GM19328 (cell line): Measurements from ENCODE around the gene NTN1.
"Not testable (repeated sequence)": the region's sequence is repeated elsewhere in the genome, so short reads cannot be mapped to it uniquely, and the experiment has no call there.

ENCODE experiments used
- ATAC-seq: cut with Tn5 transposase; IDR thresholded peaks from one replicate; pipeline ENCODE4 v1.9.1; 2021; ENCODE audit warnings: mild to moderate bottlenecking, moderate library complexity; ENCODE audit not compliant: unreplicated experiment

The NTN1 gene

DNA sequence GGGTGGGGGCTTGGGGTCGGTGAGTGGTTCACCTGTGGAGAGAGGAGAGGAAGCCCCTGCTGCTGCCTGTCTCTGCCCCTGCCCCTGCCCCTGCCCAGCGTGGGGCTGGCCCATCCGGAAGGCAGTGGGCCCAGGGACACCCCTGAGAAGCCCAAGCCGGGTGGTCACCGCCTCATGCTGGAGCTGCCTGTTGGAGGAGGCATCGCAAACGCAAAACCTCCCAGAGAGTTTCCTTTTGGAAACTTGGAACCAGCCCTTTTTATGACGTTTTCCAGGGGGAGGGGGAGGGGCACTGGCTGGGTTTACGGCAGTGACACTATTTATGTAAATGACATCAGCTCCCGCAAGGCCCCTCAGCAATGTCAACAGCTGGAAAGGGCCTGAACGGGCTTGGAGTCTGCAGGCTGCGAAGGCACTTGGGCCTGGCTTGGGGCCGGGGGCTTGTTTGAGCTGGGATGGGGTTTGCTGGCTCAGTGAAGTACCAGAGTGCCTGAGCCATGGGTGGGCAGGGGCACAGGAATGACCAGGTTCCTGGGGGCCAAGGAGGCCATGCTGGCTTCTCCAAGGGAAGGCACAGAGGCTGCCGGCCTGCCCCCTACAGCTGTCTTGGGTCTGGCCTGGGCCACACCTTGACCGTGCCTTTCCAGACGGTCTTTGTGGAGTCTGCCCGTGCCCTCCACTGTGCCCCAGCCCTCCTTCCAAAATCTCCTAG lies 219.5 kb downstream of the NTN1 start:
- no peak for ATAC-seq

DNA sequence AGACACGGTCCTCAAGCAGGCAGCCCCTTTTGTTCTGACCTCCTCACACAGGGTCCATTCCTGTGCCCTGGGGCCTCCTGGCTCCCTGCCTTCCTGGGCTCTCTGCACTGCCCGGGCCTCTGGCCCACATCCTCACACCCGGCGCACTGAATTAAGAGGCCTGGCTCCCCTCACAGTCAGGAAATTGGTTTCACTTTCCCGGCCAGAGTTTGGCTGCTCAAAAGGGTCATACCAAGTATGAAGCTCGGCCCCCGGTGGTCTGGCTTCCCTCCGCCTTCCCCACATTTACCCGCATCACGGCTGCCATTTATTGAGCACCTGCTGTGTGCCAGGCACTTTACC lies 220.0 kb downstream of the NTN1 start:
- no peak for ATAC-seq

DNA sequence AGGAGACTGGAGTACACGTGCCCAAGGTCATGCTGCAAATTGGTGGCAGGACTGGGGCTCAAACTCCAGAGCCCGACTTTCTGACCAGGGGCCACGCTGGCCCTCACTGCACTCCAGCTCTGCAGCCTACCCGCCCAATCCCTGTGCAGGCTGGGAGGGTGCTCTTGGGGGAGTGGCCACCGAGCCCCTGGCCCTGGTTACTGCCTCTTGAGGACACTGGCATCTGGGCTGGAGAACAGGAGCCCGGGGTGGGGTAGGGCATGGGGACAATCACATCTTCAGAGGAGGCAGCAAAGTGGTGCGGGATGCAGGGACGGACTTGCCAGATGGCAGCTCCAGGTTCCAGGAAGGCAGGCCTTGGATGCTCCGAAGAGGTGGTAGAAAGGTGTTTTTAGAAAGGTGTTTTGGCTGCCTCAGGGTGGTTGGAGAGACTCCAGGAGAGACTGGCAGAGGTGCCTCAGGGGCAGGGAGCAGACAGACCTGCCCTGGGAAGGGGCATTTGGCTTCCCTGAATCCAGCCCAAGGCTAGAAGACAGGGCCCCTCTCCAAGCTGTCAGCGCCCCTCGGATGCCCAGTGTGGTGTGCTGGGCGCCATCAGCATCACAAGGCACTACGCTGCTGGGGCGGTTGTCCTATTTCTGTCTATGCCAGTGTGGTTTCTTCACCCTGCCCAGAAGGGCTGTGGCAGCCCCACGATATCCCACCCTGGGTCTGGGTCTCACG lies 220.6 kb downstream of the NTN1 start:
- ATAC-seq: no peak

DNA sequence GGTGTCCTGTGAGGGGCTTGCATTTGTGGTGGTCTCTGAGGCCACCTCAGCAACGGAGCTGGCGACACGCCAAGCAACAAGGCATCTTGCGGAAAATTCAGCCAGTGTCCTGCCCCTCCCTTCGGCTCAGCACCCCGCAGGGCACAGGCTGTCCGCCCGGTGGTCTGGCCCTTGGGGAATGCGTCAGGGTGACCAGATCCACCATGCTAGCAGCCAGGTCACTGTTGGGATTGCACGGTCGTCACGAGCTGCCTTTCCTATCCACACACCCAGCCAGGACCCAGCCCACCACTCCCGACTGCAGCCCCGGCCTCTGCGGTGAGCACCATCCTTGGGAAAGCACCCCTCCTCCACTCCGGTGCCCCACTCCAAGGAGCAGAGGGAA lies 221.2 kb downstream of the NTN1 start:
- ATAC-seq: no peak

DNA sequence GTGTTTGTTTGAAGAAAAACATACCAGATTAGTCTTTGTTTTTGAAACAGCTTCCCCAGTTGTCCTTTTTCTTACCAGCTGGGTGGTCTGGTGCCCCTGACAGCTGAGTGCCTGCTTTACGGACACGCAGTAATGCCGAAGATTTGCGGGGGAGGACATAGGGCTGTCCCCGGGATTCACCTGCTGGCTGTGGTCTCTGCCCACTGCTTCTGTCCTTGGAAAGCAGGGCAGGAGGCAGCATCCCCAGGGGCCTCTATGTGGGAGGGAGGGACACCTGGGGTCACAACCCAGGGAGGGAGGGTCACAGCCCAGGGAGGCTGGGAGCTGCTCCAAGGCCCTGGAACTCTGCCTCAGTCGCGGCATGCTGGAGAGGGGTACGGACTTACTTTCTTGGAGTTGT lies 221.7 kb downstream of the NTN1 start:
- ATAC-seq: no peak

DNA sequence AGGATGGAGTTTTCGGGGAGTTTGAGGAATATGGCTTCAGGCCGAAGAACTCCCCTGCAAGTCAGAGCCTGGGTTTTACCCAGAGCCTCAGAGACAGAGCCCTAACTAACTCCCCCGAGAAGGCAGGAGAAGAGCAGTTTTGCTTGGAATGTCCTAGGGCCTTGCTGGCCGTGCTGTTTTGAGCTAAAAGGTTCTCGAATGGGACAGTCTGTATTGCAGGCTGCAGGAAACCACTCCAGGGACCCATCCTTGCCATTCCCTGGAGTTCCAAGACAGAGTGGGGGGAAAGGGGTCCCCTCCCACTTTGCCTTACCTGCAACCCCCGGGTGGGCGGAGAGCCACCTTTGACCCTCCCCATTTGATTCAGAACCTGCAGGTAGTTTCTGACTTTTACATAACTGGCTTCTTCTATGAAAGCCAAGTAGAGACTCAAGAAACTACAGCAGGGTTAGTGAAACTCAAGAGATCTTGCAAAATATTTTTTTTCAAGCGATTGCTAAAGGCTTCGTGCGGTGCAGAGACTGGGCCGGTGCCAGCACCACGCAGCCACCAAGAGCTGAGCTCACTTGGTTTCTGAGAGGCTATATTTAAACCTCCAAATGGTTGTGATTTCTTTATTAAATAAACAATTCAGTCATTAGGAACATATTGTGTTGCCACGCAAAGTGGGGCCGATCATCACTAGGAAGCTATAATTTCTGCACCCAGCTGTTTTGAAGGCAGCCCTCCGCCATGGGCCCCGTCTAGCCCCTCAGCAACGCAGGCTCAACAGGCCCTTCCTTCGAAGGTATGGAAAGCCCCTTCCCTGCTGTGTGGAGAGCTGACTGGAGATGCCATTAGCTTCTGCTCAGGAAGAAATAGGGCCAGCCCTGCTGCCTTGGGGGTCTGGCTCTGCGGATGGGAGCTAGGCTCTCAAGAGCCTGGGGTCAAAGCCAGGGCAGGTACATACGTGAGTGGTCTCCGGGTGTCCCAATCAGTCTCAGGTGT lies 223.0 kb downstream of the NTN1 start:
- no peak for ATAC-seq

DNA sequence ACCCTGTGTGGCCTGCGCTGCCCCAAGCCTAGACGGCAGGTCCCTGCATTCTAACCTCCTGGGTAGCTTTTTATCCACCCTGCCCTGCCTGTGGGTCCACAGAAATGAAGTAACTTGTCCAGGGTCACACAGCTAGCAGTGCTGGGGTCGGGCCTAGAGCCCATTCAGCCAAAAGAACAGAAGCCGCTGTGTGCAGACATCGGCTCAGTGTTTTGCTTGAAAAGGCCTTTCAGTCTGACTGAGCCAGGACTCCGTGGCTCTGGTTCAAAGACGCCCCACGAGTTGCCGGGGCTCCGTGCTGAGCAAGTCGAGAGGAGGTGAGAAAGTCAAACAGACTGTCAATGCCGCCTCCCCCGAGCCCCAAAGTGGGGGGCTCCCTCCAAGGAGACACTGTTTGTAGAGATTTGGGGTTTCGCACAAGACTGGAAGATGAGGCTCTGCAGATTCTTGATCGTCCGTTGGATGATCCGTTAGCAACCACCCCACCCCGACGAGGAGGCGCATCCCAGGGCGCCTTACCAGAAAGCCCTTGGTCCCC lies 226.2 kb downstream of the NTN1 start:
- ATAC-seq: no peak

DNA sequence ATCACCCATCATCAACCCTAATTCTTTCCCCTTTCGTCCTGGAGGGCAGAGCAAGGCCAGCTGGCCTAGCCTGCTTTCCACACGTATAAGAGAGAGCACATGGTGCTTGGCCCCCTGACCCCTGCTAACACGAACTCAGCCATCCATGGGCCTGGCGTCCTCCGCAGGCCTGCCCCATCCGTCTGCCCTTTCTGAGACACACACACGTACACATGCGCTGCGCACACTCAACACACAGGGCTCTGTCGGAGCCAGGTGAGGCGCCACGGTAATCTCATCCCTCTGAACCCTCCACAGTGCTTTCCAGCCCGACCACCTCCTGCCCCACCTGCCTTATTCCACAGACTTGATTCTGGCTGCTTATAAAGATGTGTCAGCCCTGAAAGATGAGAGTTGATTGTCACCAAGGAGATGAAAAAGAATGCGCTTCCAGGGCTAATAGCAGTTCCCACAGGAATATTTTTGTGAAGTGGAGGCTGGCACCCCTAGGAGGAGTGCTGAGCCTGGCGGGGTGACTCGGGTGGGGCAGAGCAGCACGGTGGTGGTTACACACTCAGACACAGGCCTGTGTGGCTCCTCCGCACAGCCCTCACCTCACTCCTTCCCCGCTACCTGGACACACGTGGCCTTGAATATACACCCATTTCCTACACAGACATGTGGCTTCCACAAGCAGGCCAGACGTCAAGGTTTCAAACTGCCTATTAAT lies 228.1 kb downstream of the NTN1 start:
- ATAC-seq: no peak

DNA sequence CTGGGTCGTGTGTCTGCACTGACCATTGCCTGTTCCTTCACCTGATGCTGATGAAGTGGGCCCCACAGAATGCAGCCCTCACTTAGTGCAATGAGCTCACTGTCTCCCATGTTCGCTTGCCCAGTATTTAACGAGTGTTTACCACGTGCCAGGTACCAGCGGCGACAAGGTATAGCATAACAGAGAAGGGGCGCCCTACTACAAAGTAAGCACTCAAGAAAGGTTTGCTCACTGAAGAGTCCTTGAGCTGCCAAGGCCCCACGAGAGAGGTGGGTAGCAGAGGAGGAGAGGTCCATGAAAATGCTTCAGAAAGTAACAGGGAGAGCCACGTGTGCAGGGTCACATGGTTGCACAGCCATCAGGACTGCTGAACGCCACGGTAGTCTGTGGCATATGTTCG lies 230.0 kb downstream of the NTN1 start:
- ATAC-seq: no peak

DNA sequence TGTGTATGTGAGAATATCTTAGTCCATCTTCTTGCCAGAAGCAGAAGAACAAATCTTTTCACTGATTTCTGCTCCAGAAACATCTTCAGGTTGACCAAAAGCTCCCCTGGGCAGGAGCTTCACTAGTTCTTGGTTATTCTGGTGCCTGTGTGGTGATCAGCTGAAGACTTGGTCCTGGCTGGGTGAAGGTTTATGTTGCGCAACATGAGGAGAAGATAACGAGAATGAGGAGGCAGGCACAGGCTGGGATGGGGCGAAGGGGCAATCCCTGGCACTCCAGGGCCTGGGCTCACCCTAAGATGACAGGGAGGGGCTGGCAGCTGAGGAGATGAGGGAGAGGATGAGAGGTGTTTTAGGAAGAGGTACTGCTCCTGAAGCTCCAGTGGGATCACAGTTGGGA lies 232.0 kb downstream of the NTN1 start:
- ATAC-seq: no peak

DNA sequence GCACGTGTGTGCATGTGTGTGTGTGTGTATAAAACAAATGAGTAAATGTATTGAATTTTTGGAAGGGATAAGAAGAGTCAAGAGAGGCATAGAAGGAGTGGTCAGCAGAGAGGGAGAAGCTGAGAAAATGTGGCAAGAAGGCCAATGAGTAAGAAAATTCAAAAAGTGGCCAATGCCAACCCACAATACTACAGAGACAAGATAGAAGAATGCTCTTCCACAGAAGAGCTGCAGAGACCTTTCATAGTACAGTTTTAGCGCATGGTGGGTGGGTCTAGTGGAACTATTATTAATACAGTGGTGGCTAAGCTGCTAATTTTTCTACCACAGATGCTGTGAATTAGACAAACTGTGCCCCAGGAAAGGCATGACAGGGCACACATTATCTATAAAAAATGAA lies 233.5 kb downstream of the NTN1 start:
- no peak for ATAC-seq

DNA sequence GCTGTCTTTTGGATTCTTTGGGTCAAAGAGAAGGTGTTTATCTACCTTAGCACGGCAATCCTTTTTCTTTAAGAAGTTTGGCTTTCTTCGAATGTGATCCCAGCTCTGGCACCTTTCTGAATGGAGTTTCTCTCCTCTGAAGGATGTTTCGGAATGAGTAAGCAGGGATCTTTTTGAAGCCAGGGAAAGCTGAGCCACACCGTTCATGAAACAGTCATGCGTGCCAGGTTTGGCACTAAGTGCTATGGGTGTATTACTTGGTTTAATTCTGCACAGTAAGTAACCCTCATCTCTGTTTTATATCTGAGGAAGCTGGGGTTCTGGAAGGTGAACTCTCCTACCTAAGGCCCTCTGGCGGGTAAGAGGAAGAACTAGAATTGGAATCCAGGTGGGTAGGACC lies 234.5 kb downstream of the NTN1 start:
- no peak for ATAC-seq

DNA sequence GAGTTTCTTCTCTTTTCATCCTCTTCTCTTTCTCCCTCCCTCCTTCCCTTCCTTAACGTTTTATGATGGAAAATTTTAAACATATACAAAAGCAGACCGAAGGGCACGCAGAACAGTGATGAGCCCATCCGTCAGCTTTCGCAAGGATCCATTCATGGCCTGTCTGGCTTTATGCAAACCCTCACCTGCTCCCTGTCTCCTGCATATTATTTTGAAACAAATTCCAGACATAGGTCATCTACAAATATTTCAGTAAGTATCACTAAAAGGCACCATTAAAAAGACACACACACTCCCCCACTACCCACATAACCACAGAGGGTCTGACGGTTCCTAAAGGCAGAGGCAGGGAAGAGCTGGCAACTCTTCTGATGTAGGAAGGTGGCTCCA lies 235.0 kb downstream of the NTN1 start:
- no peak for ATAC-seq

DNA sequence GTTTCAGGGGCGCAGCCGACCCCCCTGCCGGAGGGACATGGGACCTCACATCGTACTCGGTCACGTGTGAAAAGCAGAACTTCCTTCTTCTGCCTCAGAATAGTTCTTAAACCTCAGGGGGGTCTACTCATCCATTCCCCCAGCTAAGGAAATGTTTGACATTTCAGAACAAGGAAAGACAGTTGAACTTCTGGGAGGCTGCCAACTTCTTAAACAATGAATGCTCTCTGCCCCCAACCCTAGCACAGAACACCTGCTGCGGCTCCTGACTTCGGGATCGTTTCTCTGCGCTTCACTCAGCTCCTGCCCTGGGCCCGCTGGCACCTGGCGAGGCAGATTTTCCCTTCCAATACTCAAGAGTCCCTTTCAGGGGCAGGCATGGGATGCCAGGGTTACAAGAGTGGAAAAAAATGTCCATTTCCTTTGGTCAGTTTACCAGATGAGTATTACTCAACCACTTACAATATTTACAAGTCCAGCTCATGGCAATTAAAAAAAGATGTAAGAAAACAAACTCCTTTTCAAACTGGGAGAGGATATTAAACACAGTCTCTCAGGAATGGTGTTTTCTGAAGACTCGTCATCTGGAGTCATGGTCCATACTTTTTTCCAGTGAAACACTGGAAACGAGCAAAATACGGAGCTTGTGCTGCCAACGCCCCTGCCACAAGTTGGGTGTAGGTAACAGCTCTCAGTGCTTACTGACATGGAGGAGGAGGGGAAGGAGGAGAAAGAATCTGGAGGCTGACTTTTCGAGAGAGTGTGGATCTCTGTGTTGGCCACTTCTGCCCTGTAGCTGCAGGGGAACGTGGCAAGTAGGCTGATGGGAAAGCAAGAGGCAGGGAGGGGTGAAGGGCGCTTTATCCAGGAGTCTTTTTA lies 235.7 kb downstream of the NTN1 start:
- ATAC-seq: no peak

DNA sequence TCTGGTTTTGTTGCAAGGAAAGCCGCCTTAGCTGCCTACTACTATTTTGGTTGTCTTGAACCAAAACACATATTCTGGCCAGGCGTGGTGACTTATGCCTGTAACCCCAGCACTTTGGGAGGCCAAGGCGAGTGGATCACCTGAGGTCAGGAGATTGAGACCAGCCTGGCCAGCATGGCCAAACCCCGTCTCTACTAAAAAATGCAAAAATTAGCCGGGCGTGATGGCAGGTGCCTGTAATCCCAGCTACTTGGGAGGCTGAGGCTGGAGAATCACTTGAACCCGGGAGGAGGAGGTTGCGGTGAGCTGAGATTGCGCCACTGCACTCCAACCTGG lies 236.3 kb downstream of the NTN1 start:
- ATAC-seq: not testable (repeated sequence)

DNA sequence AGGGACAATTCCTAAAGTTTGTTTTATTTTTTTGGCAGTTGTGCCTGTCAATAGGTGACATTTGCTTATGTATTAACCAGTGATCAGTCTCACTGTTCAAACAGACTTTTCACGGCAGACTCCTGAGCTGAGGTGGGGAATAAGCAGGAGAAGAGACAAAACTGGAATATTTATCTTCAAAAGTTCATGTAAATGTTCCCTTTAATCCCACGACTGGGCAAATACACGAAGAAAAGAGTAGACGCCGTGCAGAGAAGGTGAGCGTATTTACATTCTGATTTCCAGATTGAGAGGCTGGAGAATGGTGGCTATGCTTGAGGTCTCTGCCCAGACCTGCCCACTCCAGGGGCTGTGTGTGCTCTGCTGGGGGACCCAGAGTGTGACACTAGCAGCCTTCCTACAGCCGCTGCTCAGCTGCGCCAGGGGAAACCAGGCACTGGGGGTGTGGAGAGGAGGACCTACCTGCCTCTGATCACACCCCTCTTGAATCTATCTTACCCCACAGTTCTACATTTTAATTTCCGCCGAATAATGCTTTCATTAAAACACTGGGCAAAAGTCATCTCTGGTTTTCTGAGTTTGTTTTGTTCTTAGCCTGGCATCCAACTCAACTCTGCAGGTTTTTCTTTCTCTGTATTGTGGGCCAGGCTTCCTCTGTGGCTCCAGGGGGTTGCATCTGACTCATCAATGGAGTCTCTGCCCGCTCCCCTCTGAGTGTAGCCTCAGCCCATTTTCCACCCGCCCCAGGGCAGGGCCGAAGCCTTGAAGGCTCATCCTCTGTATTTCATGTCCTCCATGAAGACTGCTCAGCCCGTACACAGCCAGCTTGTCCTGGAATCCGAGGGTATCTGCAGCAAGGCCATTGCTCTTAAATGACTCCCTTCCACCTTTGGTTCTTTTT lies 237.1 kb downstream of the NTN1 start:
- no peak for ATAC-seq

DNA sequence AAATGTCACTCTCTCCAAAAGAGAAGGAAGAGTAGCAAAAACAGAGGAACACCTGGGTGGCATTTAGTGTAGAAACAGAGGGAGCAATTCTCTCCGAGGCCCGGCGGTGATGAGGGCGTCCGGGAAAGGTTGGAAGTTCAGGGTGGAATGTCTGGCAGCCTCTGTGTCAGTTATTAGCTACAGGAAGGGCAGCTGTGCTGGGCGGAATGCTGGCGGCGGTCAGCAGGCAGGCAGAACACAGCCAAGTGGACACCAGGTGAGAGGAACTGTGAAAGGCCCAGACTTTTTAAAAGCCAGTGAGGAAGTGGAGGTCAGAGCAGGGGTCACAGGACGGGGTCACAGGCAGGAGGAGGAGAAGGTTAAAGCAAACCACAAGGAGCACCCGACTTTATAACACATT lies 238.1 kb downstream of the NTN1 start:
- no peak for ATAC-seq

DNA sequence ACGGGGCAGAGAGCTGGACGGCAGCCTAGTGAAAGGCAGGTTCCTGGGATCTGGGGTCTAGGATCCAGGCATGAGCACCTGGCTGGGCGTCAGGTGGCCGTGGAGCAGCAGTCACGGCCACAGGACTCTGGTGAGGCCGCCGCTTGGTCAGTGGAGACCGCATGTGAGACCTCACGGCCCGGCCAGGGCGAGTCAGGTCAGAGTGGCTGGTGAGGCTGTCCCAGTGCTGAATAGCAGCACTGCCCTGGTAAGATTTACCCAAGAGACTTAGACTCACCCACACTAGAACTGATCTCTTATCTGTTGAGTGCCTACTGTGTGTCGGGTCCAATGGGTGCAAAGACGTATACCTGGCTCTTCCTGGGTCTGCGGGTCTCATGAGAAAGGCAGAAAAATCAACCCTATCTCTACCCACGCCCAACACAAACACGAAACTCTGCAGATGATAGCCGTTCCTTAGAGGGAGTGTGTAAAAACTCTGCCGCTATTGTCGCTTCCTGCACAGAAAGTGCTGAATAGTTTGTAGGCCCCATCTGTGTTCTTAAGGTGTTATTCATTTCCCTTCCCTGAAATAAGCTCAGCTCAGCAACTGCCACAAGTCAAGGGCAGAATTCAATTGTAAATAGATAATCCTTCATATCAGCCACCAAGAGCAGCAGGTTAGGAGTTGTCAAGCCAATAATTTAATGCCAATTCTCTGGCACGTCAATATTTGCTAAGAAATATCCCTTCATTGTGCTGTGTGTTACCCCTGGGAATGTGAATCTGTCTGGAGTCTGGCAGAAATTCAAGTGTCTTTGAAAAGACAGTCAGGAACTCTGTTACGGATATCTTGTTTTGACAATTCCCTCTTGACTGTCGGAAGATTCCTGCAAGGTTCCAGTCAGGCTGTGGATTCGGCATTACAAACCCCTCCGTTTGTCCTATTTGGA lies 240.0 kb downstream of the NTN1 start:
- no peak for ATAC-seq
